ENCODE data around the gene CDCA7.
"Not testable (repeated sequence)": the region's sequence is repeated elsewhere in the genome, so short reads cannot be mapped to it uniquely, and the experiment has no call there.

Gene CDCA7

GRCh38 chr2:173370198-173370597 is 15.5 kb downstream of the CDCA7 start:
- no peak for DNase-seq

GRCh38 chr2:173371023-173371422 is 16.4 kb downstream of the CDCA7 start:
- no peak for DNase-seq

GRCh38 chr2:173373290-173373689 is 18.6 kb downstream of the CDCA7 start:
- no peak for DNase-seq

GRCh38 chr2:173374634-173375033 is 20.0 kb downstream of the CDCA7 start:
- DNase-seq: no peak

GRCh38 chr2:173385534-173385933 is 30.9 kb downstream of the CDCA7 start:
- DNase-seq: not testable (repeated sequence)

GRCh38 chr2:173386021-173386737 is 31.5 kb downstream of the CDCA7 start:
- no peak for DNase-seq

GRCh38 chr2:173386738-173387065 is 32.0 kb downstream of the CDCA7 start:
- no peak for DNase-seq

GRCh38 chr2:173387079-173387478 is 32.4 kb downstream of the CDCA7 start:
- no peak for DNase-seq

GRCh38 chr2:173387660-173388059 is 33.0 kb downstream of the CDCA7 start:
- no peak for DNase-seq

GRCh38 chr2:173388795-173389194 is 34.1 kb downstream of the CDCA7 start:
- DNase-seq: no peak

GRCh38 chr2:173390036-173390435 is 35.4 kb downstream of the CDCA7 start:
- no peak for DNase-seq

GRCh38 chr2:173392731-173393130 is 38.1 kb downstream of the CDCA7 start:
- no peak for DNase-seq

- no peak for DNase-seq
Measured at GRCh38 chr2:173393186-173393585, 38.5 kb downstream of the CDCA7 start.

- DNase-seq: no peak
Measured at GRCh38 chr2:173393636-173394035, 39.0 kb downstream of the CDCA7 start.

GRCh38 chr2:173394091-173394974 is 39.7 kb downstream of the CDCA7 start:
- DNase-seq: no peak

- no peak for DNase-seq
Measured at GRCh38 chr2:173395567-173396351, 41.1 kb downstream of the CDCA7 start.

- DNase-seq: no peak
Measured at GRCh38 chr2:173397539-173397938, 42.9 kb downstream of the CDCA7 start.

- DNase-seq: no peak
Measured at GRCh38 chr2:173399229-173399628, 44.6 kb downstream of the CDCA7 start.

GRCh38 chr2:173400760-173401159 is 46.1 kb downstream of the CDCA7 start:
- DNase-seq: no peak

- no peak for DNase-seq
Measured at GRCh38 chr2:173401716-173402326, 47.1 kb downstream of the CDCA7 start.

GRCh38 chr2:173402405-173402974 is 47.8 kb downstream of the CDCA7 start:
- DNase-seq: peak; percentile 88

All from left hindlimb (tissue), 1 donor.